H1 (cell line): ENCODE data around the gene TSC22D4. TPM values are rescaled to one million over a fixed set of nuclear protein-coding genes. Genes with fewer than 3 reads are reported as not detected.

ENCODE experiments used
- ASH2L ChIP-seq: fragments of 200-600, 300-600 bp; sonication (generic); IDR thresholded peaks from one replicate; pipeline ENCODE4 v1.7.1; 2017; ENCODE audit warnings: low read length
- CHD2 ChIP-seq: IDR thresholded peaks from 2 replicates; pipeline ENCODE4 v1.6.1; 2012; ENCODE audit warnings: low read length, improper control_type of control experiment
- EP300 ChIP-seq, 2 experiments: IDR thresholded peaks; 1 replicate in 1 of 2; 2 replicates in 1 of 2; pipeline ENCODE4 v1.6.1; 2011 to 2012; ENCODE audit warnings: low read depth in 2 of 2, low read length in 2 of 2, mild to moderate bottlenecking in 2 of 2, borderline replicate concordance in 1 of 2, inconsistent platforms in 1 of 2, moderate library complexity in 1 of 2
- JUND ChIP-seq: IDR thresholded peaks from 2 replicates; pipeline ENCODE4 v1.6.1; 2011; ENCODE audit warnings: mild to moderate bottlenecking, improper control_type of control experiment, low read length
- NRF1 ChIP-seq: IDR thresholded peaks from 2 replicates; pipeline ENCODE4 v1.6.1; 2011; ENCODE audit warnings: mild to moderate bottlenecking, low read depth, low read length, improper control_type of control experiment
- RBBP5 ChIP-seq: IDR thresholded peaks from 2 replicates; pipeline ENCODE4 v1.7.1; 2012; ENCODE audit warnings: low read depth, mild to moderate bottlenecking, inconsistent platforms, low read length, moderate library complexity, borderline replicate concordance
- polyA plus RNA-seq, 7 experiments: library from polyadenylated mRNA; depleted of rRNA in 3 of 7; stranded (reverse) in 5 of 7; unstranded in 2 of 7; fragments of >200 nt in 5 of 7; fragments of 200-250 nt in 2 of 7; gene quantifications; 1 replicate in 5 of 7; 2 replicates in 1 of 7; 4 replicates in 1 of 7; pipeline versions ENCODE4 v1.2.1 to v1.2.3, GENCODE V29; 2011 to 2013; ENCODE audit warnings: missing spikeins in 2 of 7, mixed read lengths in 2 of 7
- total RNA-seq: library from RNA; stranded (reverse); fragmentation: NEBNext Ultra II Directional; extraction: Animal tissue kit (Norgen Biotek cat#: 25700); gene quantifications from 2 replicates; pipeline ENCODE4 v1.2.1, GENCODE V29; 2021
- TF ChIP-seq, protein P1 (sequence below), 3 experiments: IDR thresholded peaks; 1 replicate in 2 of 3; 2 replicates in 1 of 3; pipeline versions ENCODE4 v1.5.1 to v1.6.1; 2011; ENCODE audit warnings: low read length in 3 of 3, mild to moderate bottlenecking in 3 of 3, inconsistent platforms in 2 of 3, low read depth in 1 of 3, moderate library complexity in 1 of 3; ENCODE audit not compliant: insufficient read depth in 1 of 3; ENCODE audit errors: control extremely low read depth in 1 of 3

TSC22D4 gene
- total and polyA plus RNA-seq, 2 of the 8 experiments (the other 6 are each of a cell fraction or from before 2014, with no cell fraction given) = 13.2 to 20.3 TPM

DNA sequence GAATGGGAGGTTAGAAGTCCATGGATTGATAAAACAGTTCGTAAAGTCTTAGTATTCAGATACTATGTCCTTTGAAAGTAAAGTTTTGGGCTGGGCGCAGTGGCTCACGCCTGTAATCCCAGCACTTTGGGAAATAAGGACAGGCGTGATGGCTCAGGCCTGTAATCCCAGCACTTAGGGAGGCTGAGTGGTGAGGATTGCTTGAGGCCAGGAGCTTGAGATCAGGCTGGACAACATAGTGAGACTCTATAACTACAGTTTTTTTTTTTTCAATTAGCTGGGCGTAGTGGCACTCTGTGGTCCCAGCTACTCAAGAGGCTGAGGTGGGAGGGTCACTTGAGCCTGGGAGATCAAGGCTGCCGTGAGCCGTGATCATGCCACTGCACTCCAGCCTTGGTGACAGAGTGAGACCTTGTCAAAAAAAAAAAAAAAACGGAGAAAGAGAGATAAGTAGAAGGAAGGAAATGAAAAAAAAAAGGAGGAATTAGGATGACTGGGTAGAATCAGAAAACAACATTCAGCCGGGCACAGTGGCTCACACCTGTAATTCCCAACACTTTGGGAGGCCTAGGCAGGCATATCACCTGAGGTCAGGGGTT, 34.3 kb upstream of the TSC22D4 start (continued):
- TF ChIP-seq, protein P1, sequence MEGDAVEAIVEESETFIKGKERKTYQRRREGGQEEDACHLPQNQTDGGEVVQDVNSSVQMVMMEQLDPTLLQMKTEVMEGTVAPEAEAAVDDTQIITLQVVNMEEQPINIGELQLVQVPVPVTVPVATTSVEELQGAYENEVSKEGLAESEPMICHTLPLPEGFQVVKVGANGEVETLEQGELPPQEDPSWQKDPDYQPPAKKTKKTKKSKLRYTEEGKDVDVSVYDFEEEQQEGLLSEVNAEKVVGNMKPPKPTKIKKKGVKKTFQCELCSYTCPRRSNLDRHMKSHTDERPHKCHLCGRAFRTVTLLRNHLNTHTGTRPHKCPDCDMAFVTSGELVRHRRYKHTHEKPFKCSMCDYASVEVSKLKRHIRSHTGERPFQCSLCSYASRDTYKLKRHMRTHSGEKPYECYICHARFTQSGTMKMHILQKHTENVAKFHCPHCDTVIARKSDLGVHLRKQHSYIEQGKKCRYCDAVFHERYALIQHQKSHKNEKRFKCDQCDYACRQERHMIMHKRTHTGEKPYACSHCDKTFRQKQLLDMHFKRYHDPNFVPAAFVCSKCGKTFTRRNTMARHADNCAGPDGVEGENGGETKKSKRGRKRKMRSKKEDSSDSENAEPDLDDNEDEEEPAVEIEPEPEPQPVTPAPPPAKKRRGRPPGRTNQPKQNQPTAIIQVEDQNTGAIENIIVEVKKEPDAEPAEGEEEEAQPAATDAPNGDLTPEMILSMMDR (IDR thresholded peaks at IDR 0.05; ENCODE audit: control extremely low read depth in 1 of 3, insufficient read depth in 1 of 3, low read depth in 1 of 3, low read length in 3 of 3) = no peak
- TF ChIP-seq JUND (no peak), ASH2L (no peak), NRF1 (no peak), RBBP5 (no peak), EP300 (IDR thresholded peaks at IDR 0.05; ENCODE audit: borderline replicate concordance in 1 of 2, low read depth in 2 of 2, low read length in 2 of 2) (no peak), CHD2 (no peak)
- TF ChIP-seq, all 59 proteins: peak for 0
